ENCODE data around the gene DICER1. TPM values are rescaled to one million over a fixed set of nuclear protein-coding genes. Genes with fewer than 3 reads are reported as not detected.
"Not testable (repeated sequence)": the region's sequence is repeated elsewhere in the genome, so short reads cannot be mapped to it uniquely, and the experiment has no call there.

Gene DICER1, protein sequence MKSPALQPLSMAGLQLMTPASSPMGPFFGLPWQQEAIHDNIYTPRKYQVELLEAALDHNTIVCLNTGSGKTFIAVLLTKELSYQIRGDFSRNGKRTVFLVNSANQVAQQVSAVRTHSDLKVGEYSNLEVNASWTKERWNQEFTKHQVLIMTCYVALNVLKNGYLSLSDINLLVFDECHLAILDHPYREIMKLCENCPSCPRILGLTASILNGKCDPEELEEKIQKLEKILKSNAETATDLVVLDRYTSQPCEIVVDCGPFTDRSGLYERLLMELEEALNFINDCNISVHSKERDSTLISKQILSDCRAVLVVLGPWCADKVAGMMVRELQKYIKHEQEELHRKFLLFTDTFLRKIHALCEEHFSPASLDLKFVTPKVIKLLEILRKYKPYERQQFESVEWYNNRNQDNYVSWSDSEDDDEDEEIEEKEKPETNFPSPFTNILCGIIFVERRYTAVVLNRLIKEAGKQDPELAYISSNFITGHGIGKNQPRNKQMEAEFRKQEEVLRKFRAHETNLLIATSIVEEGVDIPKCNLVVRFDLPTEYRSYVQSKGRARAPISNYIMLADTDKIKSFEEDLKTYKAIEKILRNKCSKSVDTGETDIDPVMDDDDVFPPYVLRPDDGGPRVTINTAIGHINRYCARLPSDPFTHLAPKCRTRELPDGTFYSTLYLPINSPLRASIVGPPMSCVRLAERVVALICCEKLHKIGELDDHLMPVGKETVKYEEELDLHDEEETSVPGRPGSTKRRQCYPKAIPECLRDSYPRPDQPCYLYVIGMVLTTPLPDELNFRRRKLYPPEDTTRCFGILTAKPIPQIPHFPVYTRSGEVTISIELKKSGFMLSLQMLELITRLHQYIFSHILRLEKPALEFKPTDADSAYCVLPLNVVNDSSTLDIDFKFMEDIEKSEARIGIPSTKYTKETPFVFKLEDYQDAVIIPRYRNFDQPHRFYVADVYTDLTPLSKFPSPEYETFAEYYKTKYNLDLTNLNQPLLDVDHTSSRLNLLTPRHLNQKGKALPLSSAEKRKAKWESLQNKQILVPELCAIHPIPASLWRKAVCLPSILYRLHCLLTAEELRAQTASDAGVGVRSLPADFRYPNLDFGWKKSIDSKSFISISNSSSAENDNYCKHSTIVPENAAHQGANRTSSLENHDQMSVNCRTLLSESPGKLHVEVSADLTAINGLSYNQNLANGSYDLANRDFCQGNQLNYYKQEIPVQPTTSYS (N-terminal part only)
- total RNA-seq (ENCODE audit: low replicate concordance) = 100 and 107 TPM in 2 replicates
- long read RNA-seq, partial matches to known transcripts = 40 of 54 reads
- long read RNA-seq, other reads (novel, unspliced or antisense) = 14 of 54 reads

DNA sequence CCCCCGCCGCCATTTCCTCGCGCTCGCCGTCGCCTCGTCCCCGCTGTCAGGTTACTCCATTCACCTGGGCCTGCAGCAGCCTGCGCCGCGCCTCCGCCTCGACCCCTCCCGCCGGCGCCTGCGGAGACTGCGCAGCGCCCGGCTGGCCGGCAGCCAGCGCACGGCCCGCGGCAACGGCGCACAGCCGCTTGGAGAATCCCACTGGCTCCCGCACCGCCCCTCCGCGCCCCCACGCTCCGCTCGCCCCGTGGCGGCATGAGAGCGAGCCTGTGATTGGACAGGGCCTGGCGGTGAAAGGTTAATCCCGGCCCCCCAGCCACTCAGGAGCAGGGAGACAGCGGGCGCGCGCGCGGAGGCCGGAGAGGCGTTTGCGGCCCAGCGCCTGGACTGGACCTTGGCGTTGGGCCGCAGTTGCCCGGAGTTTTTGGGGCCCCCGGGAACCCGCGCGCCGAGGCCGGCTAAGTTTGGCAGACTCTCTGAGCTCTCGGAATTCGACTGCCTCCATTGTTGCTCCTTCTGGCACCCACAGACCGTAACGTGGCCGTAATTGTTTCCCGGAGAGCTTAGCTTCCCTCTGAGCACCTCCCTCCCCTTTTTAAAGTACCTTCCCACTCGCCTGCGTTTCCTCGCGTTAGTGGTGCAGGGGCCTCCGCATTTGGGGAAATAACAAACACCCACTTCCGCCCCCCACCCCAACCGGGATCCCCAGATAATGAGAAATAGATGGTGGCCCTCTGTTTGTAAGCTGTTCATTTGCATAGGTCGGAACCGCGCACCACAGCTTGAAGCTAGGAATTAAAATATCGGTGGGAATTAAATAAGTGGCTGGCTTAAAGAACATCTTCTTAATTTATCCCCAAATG, at the start of gene DICER1:
TSS of gene DICER1 (minus strand) at position 203 of the 863 bp plus-strand sequence. CDS start 24,071 bp downstream, outside the sequence.
- TF ChIP-seq, protein P1, sequence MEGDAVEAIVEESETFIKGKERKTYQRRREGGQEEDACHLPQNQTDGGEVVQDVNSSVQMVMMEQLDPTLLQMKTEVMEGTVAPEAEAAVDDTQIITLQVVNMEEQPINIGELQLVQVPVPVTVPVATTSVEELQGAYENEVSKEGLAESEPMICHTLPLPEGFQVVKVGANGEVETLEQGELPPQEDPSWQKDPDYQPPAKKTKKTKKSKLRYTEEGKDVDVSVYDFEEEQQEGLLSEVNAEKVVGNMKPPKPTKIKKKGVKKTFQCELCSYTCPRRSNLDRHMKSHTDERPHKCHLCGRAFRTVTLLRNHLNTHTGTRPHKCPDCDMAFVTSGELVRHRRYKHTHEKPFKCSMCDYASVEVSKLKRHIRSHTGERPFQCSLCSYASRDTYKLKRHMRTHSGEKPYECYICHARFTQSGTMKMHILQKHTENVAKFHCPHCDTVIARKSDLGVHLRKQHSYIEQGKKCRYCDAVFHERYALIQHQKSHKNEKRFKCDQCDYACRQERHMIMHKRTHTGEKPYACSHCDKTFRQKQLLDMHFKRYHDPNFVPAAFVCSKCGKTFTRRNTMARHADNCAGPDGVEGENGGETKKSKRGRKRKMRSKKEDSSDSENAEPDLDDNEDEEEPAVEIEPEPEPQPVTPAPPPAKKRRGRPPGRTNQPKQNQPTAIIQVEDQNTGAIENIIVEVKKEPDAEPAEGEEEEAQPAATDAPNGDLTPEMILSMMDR (conservative IDR thresholded peaks at IDR 0.05) = no peak
- H3K27me3 Mint-ChIP-seq = no peaks in the 10 kb centered on the region
- H3K4me1 Mint-ChIP-seq (ENCODE audit: unreplicated experiment) = peaks cover 43% of the 10 kb centered on the region
- H3K36me3 Mint-ChIP-seq = peaks cover 15% of the 10 kb centered on the region
- H3K4me3 Mint-ChIP-seq = peak within 1 kb of the TSS; percentile 97
- no peaks in the 10 kb centered on the region for H3K9me3 Mint-ChIP-seq
- peak within 1 kb of the TSS; percentile 99 for H3K27ac Mint-ChIP-seq
- peak; percentile 99 for DNase-seq (ENCODE audit: extremely low spot score, unreplicated experiment)

DNA sequence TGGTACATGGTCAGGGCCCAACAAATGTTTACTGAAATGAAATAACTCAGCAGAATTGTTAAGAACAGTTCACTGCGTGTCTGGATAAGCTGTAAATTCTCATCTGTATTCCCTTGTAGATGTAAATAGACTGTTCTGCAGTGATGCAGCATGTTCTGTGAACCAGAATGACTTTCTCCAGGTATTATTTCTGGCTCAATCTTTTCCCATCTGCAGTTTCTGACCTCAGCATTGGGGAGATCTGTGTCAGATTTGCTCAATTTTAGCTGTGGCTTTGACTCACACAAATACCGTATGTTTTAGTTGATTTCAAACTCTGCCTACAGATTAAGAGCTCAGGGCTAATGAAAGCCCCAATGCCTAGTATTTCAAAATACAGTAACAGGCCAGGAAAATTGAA, 49.2 kb upstream of the DICER1 start:
- H3K4me3 Mint-ChIP-seq = no peak overlapping the region
- H3K4me1 Mint-ChIP-seq (ENCODE audit: unreplicated experiment) = no peaks in the 10 kb centered on the region
- no peak overlapping the region for H3K27ac Mint-ChIP-seq
- H3K27me3 Mint-ChIP-seq = no peaks in the 10 kb centered on the region
- H3K9me3 Mint-ChIP-seq = peaks cover 5% of the 10 kb centered on the region
- peaks cover 22% of the 10 kb centered on the region for H3K36me3 Mint-ChIP-seq
- DNase-seq (ENCODE audit: extremely low spot score, unreplicated experiment) = no peak
- TF ChIP-seq, protein P1 (conservative IDR thresholded peaks at IDR 0.05) = no peak

DNA sequence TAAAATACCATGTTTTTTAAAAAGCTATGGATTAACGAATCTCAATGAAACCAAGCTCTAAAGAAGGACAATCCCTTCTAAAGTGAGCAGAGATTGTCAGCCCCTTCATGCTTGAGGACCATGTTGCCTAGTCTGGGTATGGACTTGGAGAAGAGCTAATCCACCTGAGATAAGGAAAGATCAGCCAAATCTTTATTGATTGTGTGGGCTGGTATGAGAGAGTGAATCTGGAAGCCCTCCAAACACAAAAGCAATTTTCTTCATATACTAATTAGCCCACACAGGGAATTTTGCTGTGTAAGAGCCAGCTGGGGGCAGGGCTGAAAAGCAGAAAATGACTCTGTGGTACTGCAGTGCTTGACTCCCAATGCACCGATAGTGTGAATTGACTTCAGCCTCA, 47.4 kb upstream of the DICER1 start:
- Mint-ChIP-seq H3K4me3 (no peak overlapping the region), H3K4me1 (ENCODE audit: unreplicated experiment) (no peaks in the 10 kb centered on the region), H3K27ac (no peak overlapping the region), H3K36me3 (peaks cover 22% of the 10 kb centered on the region), H3K9me3 (peaks cover 5% of the 10 kb centered on the region), H3K27me3 (no peaks in the 10 kb centered on the region)
- TF ChIP-seq, protein P1 (conservative IDR thresholded peaks at IDR 0.05) = no peak
- no peak for DNase-seq (ENCODE audit: extremely low spot score, unreplicated experiment)

DNA sequence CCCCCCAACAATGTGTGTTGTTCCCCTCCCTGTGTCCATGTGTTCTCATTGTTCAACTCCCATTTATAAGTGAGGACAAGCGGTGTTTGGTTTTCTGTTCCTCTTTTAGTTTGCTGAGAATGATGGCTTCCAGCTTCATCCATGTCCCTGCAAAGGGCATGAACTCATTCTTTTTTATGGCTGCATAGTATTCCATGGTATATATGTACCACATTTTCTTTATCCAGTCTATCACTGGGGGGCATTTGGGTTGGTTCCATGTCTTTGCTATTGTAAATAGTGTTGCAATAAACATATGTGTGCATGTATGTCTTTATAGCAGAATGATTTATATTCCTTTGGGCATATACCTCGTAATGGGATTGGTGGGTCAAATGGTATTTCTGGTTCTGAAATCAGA, 44.4 kb upstream of the DICER1 start:
- not testable (repeated sequence) for DNase-seq (ENCODE audit: extremely low spot score, unreplicated experiment); H3K4me3 Mint-ChIP-seq; H3K9me3 Mint-ChIP-seq; H3K4me1 Mint-ChIP-seq (ENCODE audit: unreplicated experiment); H3K27ac Mint-ChIP-seq; H3K27me3 Mint-ChIP-seq
- H3K36me3 Mint-ChIP-seq = peaks cover 22% of the 10 kb centered on the region

DNA sequence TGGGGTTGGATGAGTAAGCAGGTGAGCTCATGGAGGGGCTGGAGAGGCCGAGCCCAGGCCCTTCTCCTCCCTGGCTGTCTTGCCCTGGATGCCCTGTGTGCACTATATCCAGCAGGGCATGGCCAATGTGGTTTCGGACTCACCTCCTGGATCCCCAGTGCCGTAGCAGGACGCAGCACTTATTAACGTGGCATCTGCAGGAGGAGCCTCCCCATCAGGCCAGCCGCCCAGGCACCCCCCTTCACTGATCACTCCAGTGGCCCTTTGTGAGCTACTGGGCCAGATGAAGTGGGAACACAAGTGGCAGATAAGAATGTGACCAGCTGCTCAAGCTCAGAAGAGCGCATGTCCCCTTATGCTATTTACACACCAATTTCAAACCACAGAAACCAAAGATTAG, 43.1 kb upstream of the DICER1 start:
- TF ChIP-seq, protein P1 (conservative IDR thresholded peaks at IDR 0.05) = no peak
- no peak overlapping the region for H3K27ac Mint-ChIP-seq
- no peak overlapping the region for H3K4me3 Mint-ChIP-seq
- DNase-seq (ENCODE audit: extremely low spot score, unreplicated experiment) = no peak
- H3K4me1 Mint-ChIP-seq (ENCODE audit: unreplicated experiment) = peaks cover 9% of the 10 kb centered on the region
- no peaks in the 10 kb centered on the region for H3K27me3 Mint-ChIP-seq
- H3K36me3 Mint-ChIP-seq = peaks cover 21% of the 10 kb centered on the region
- peaks cover 5% of the 10 kb centered on the region for H3K9me3 Mint-ChIP-seq
